SK-N-SH treated with all-trans-retinoic acid at 6 μM for 48 hours (cell line): Measurements from ENCODE around the gene SEC14L5.

Experiments used
- ARNTL ChIP-seq: fragments of 450-650 bp; formaldehyde crosslinking; IDR thresholded peaks from 2 replicates; pipeline ENCODE4 v1.5.0; 2020; ENCODE audit warnings: low read depth, mild to moderate bottlenecking, moderate library complexity, borderline replicate concordance
- CSRNP3 ChIP-seq: fragments of 250-450 bp; sonication (Bioruptor Pico); IDR thresholded peaks from 2 replicates; pipeline ENCODE4 v1.5.1; 2021; ENCODE audit warnings: mild to moderate bottlenecking, moderate library complexity
- PPARA ChIP-seq: fragments of 250-450 bp; sonication (Bioruptor Pico); IDR thresholded peaks from 2 replicates; pipeline ENCODE4 v1.5.0; 2020; ENCODE audit warnings: mild to moderate bottlenecking, borderline replicate concordance
- ZFP3 ChIP-seq: fragments of 250-450 bp; sonication (Bioruptor Pico); IDR thresholded peaks from 2 replicates; pipeline ENCODE4 v1.5.0; 2020; ENCODE audit warnings: mild to moderate bottlenecking, moderate library complexity
- ZFP30 ChIP-seq: fragments of 450-650 bp; formaldehyde crosslinking; IDR thresholded peaks from 2 replicates; pipeline ENCODE4 v1.5.0; 2022; ENCODE audit warnings: mild to moderate bottlenecking, moderate library complexity
- TF ChIP-seq, protein P1 (sequence below): fragments of 250-450 bp; sonication (Bioruptor Pico); IDR thresholded peaks from 2 replicates; pipeline ENCODE4 v1.8.0; 2020; ENCODE audit warnings: mild to moderate bottlenecking, moderate library complexity, borderline replicate concordance
- TF ChIP-seq, protein P2 (sequence below): fragments of 250-450 bp; sonication (Bioruptor Pico); IDR thresholded peaks from 2 replicates; pipeline ENCODE4 v1.5.0; 2020; ENCODE audit warnings: mild to moderate bottlenecking, moderate library complexity
- TF ChIP-seq, protein P3 (sequence below): fragments of 250-450 bp; sonication (Bioruptor Pico); IDR thresholded peaks from 2 replicates; pipeline ENCODE4 v1.5.1; 2020; ENCODE audit warnings: low read depth, mild to moderate bottlenecking, moderate library complexity

DNA sequence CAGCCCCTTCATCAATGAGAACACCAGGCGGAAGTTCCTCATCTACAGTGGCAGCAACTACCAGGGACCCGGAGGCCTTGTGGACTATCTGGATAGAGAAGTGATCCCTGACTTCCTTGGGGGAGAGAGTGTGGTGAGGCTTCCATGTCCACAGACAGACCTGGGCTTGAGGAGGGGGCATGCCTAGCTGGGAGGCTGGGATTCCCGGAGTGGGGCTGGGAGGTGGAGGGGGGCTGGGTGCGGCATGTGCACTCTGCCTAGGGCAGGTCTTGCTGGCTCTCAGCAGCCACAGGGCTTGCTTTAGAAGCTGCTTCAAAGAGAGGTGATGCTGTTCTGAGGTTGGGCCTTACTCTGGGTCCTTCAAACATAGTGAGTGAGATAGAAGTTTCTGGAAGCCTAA, 47.8 kb downstream of the SEC14L5 start:
- TF ChIP-seq, protein P1, sequence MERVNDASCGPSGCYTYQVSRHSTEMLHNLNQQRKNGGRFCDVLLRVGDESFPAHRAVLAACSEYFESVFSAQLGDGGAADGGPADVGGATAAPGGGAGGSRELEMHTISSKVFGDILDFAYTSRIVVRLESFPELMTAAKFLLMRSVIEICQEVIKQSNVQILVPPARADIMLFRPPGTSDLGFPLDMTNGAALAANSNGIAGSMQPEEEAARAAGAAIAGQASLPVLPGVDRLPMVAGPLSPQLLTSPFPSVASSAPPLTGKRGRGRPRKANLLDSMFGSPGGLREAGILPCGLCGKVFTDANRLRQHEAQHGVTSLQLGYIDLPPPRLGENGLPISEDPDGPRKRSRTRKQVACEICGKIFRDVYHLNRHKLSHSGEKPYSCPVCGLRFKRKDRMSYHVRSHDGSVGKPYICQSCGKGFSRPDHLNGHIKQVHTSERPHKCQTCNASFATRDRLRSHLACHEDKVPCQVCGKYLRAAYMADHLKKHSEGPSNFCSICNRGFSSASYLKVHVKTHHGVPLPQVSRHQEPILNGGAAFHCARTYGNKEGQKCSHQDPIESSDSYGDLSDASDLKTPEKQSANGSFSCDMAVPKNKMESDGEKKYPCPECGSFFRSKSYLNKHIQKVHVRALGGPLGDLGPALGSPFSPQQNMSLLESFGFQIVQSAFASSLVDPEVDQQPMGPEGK (CRISPR knock-in tag): no peak
- TF ChIP-seq ARNTL: no peak
- TF ChIP-seq CSRNP3 (CRISPR knock-in tag): no peak
- TF ChIP-seq, protein P2, sequence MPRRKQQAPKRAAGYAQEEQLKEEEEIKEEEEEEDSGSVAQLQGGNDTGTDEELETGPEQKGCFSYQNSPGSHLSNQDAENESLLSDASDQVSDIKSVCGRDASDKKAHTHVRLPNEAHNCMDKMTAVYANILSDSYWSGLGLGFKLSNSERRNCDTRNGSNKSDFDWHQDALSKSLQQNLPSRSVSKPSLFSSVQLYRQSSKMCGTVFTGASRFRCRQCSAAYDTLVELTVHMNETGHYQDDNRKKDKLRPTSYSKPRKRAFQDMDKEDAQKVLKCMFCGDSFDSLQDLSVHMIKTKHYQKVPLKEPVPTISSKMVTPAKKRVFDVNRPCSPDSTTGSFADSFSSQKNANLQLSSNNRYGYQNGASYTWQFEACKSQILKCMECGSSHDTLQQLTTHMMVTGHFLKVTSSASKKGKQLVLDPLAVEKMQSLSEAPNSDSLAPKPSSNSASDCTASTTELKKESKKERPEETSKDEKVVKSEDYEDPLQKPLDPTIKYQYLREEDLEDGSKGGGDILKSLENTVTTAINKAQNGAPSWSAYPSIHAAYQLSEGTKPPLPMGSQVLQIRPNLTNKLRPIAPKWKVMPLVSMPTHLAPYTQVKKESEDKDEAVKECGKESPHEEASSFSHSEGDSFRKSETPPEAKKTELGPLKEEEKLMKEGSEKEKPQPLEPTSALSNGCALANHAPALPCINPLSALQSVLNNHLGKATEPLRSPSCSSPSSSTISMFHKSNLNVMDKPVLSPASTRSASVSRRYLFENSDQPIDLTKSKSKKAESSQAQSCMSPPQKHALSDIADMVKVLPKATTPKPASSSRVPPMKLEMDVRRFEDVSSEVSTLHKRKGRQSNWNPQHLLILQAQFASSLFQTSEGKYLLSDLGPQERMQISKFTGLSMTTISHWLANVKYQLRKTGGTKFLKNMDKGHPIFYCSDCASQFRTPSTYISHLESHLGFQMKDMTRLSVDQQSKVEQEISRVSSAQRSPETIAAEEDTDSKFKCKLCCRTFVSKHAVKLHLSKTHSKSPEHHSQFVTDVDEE (CRISPR knock-in tag): no peak
- TF ChIP-seq, protein P3, sequence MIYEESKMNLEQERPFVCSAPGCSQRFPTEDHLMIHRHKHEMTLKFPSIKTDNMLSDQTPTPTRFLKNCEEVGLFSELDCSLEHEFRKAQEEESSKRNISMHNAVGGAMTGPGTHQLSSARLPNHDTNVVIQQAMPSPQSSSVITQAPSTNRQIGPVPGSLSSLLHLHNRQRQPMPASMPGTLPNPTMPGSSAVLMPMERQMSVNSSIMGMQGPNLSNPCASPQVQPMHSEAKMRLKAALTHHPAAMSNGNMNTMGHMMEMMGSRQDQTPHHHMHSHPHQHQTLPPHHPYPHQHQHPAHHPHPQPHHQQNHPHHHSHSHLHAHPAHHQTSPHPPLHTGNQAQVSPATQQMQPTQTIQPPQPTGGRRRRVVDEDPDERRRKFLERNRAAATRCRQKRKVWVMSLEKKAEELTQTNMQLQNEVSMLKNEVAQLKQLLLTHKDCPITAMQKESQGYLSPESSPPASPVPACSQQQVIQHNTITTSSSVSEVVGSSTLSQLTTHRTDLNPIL (CRISPR knock-in tag): no peak
- no peak for TF ChIP-seq PPARA (CRISPR knock-in tag)
- TF ChIP-seq ZFP30 (CRISPR knock-in tag): no peak
- TF ChIP-seq ZFP3 (CRISPR knock-in tag): no peak
